ENCODE data around the gene CADM2.

GRCh38 chr3:85007195-85008094, 48.7 kb downstream of the CADM2 start:
- no peak for TF ChIP-seq POLR2A (IDR thresholded peaks at IDR 0.05; ENCODE audit: low read depth, low read length)
- TF ChIP-seq POLR2AphosphoS5 (IDR thresholded peaks at IDR 0.05; ENCODE audit: low read depth, low read length) = no peak

All from GM12892 (cell line).